ENCODE data around the gene DHX32. TPM values are rescaled to one million over a fixed set of nuclear protein-coding genes. Genes with fewer than 3 reads are reported as not detected.

DHX32 gene
- total RNA-seq, 4 donors from 2014 or later, result 13.5 to 105 (median 30.9) TPM

GRCh38 chr10:125817337-125817946 lies 63.6 kb downstream of the DHX32 start:
- Histone ChIP-seq H3K36me3 (no peaks in the 10 kb centered on the region), H3K27me3 (no peaks in the 10 kb centered on the region), H3K4me1 (no peaks in the 10 kb centered on the region), H3K9me3 (no peaks in the 10 kb centered on the region), H3K27ac (no peak overlapping the region), H3K4me3 (no peak overlapping the region)
- DNase-seq, result no peak
- TF ChIP-seq, protein P1, sequence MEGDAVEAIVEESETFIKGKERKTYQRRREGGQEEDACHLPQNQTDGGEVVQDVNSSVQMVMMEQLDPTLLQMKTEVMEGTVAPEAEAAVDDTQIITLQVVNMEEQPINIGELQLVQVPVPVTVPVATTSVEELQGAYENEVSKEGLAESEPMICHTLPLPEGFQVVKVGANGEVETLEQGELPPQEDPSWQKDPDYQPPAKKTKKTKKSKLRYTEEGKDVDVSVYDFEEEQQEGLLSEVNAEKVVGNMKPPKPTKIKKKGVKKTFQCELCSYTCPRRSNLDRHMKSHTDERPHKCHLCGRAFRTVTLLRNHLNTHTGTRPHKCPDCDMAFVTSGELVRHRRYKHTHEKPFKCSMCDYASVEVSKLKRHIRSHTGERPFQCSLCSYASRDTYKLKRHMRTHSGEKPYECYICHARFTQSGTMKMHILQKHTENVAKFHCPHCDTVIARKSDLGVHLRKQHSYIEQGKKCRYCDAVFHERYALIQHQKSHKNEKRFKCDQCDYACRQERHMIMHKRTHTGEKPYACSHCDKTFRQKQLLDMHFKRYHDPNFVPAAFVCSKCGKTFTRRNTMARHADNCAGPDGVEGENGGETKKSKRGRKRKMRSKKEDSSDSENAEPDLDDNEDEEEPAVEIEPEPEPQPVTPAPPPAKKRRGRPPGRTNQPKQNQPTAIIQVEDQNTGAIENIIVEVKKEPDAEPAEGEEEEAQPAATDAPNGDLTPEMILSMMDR (IDR thresholded peaks at IDR 0.05), result no peak
- TF ChIP-seq POLR2A (IDR thresholded peaks at IDR 0.05), result no peak
- intact Hi-C loops (cut with DNase I; ENCODE audit: low total_unique reads), result no loop called here

GRCh38 chr10:125816548-125816947 lies 64.5 kb downstream of the DHX32 start:
- TF ChIP-seq, protein P1 (IDR thresholded peaks at IDR 0.05), result no peak
- no peak for TF ChIP-seq POLR2A (IDR thresholded peaks at IDR 0.05)
- Histone ChIP-seq H3K27me3 (no peaks in the 10 kb centered on the region), H3K27ac (no peak overlapping the region), H3K9me3 (no peaks in the 10 kb centered on the region), H3K4me3 (no peak overlapping the region), H3K4me1 (no peaks in the 10 kb centered on the region), H3K36me3 (no peaks in the 10 kb centered on the region)
- no peak for DNase-seq
- intact Hi-C loops (cut with DNase I; ENCODE audit: low total_unique reads), result no loop called here

DNA sequence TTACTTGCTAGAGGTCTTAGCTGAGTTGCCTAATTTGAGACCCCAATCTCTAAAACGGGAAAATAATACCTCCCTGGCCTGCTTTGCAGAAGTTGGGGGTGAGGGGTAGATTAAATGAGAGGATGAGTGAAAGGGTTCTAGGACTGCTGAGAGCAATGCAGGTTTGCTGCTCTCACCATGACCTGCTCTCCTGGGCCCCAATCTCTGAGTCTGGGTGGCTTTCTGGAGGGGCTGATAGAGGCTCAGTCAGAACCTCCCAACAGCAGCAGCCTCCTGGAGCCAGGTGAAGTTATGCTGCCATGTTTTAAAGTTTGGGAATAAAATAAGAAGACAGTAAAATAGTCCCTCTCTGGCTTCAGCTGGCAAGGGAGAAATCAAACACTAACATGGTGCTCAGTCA lies 65.3 kb downstream of the DHX32 start:
- Histone ChIP-seq H3K27me3 (no peaks in the 10 kb centered on the region), H3K36me3 (no peaks in the 10 kb centered on the region), H3K27ac (no peak overlapping the region), H3K4me3 (no peak overlapping the region), H3K4me1 (no peaks in the 10 kb centered on the region), H3K9me3 (no peaks in the 10 kb centered on the region)
- no peak for TF ChIP-seq POLR2A (IDR thresholded peaks at IDR 0.05)
- DNase-seq, result no peak
- intact Hi-C loops (cut with DNase I; ENCODE audit: low total_unique reads), result no loop called here

GRCh38 chr10:125812128-125812750 lies 68.9 kb downstream of the DHX32 start:
- intact Hi-C loops (cut with DNase I; ENCODE audit: low total_unique reads), result no loop called here
- Histone ChIP-seq H3K9me3 (no peaks in the 10 kb centered on the region), H3K27me3 (no peaks in the 10 kb centered on the region), H3K27ac (no peak overlapping the region), H3K4me3 (no peak overlapping the region), H3K36me3 (no peaks in the 10 kb centered on the region), H3K4me1 (no peaks in the 10 kb centered on the region)
- no peak for TF ChIP-seq POLR2A (IDR thresholded peaks at IDR 0.05)
- TF ChIP-seq, protein P1 (IDR thresholded peaks at IDR 0.05), result no peak
- DNase-seq, result no peak

DNA sequence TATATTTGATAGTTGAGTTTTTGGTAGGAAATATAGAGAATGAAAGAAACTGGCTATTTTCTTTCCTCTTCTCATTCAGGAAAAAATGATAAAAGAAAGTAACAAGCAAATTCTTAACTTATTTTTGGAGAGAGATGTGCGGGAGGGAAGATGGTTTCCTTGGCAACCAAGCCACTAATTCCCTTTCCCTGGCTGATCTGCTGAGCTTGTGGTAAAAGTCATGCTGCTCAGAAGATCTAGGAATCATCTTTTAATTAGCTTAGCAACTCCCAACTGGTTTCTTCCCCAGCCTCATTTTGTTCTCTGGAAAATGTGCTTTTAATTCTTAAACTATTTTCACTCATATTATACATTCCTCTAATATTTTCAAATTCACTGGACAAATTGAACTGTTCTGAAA lies 69.8 kb downstream of the DHX32 start:
- intact Hi-C loops (cut with DNase I; ENCODE audit: low total_unique reads), result no loop called here
- no peaks in the 10 kb centered on the region for H3K27me3 ChIP-seq
- H3K27ac ChIP-seq, result no peak overlapping the region
- H3K36me3 ChIP-seq, result no peaks in the 10 kb centered on the region
- no peaks in the 10 kb centered on the region for H3K9me3 ChIP-seq
- H3K4me1 ChIP-seq, result no peaks in the 10 kb centered on the region
- no peak for TF ChIP-seq POLR2A (IDR thresholded peaks at IDR 0.05)
- TF ChIP-seq, protein P1 (IDR thresholded peaks at IDR 0.05), result no peak
- no peak for DNase-seq
- H3K4me3 ChIP-seq, result no peak overlapping the region

Measured in uterus (tissue), 4 donors.